ENCODE measurements around the gene ANKRD63. TPM values are rescaled to one million over a fixed set of nuclear protein-coding genes. Genes with fewer than 3 reads are reported as not detected.

ANKRD63 gene
- polyA plus RNA-seq, 1 experiment: not detected

DNA sequence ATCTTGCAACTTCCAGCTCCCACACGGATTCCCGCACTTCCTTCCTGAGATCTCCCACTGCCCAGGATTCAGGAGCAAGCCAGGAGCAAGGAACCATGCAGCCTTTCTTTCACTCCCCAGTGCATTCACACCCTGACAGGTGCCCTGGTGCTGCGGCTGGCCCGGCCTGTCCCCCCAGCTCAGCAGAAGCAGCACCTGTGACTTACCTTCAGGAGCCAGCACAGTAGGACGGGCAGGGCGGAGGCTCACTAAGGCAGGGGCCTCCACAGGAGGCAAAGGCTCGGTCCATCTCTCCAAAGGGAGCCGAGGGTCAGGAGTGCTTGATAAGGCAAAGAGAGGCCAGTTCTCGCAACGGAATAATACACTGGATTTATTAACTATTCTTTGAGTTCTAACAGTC lies 4.8 kb downstream of the ANKRD63 start:
- TF ChIP-seq, protein P1, sequence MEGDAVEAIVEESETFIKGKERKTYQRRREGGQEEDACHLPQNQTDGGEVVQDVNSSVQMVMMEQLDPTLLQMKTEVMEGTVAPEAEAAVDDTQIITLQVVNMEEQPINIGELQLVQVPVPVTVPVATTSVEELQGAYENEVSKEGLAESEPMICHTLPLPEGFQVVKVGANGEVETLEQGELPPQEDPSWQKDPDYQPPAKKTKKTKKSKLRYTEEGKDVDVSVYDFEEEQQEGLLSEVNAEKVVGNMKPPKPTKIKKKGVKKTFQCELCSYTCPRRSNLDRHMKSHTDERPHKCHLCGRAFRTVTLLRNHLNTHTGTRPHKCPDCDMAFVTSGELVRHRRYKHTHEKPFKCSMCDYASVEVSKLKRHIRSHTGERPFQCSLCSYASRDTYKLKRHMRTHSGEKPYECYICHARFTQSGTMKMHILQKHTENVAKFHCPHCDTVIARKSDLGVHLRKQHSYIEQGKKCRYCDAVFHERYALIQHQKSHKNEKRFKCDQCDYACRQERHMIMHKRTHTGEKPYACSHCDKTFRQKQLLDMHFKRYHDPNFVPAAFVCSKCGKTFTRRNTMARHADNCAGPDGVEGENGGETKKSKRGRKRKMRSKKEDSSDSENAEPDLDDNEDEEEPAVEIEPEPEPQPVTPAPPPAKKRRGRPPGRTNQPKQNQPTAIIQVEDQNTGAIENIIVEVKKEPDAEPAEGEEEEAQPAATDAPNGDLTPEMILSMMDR (IDR thresholded peaks at IDR 0.05; ENCODE audit: insufficient read depth, low read depth, low read length): no peak
- ChIA-PET CTCF (interaction anchor here (1.0 to 14.9 kb wide), 16 partner anchors 10 to 232 kb away, joined by 3 to 494 read pairs (median 15); partner anchors contain the start of genes CCDC9B, INAFM2, PAK6 and PLCB2), POLR2A (no interaction called here)
- no peak for DNase-seq (ENCODE audit: low read depth)
- Histone ChIP-seq H3K27me3 (ENCODE audit: control insufficient read depth, insufficient read depth, low read length) (peaks cover 11% of the 10 kb centered on the region), H3K36me3 (ENCODE audit: control insufficient read depth, insufficient read depth, low read length) (no peaks in the 10 kb centered on the region), H3K4me3 (ENCODE audit: low read depth, low read length) (no peak overlapping the region)

DNA sequence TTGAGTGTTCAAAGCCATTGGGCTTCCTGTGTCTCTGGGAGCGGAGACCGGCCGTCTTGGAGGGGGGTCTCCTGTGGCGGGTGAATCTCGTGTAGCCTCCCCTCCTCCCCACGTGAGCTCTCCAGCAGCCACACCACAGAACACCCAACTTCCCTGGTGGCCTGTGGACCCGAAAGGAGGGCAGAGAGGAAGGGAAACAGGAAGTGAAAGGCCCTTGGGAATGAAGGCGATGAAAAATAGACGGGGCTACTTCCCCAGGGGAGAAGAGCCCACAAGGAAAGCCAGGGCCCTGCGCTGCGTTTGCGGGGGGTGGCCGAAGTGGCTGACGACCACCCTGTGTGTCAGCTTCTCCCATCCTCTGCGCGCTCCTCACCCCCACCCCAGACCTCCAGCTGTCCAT lies 5.4 kb downstream of the ANKRD63 start:
- DNase-seq (ENCODE audit: low read depth): no peak
- TF ChIP-seq, protein P1 (IDR thresholded peaks at IDR 0.05; ENCODE audit: insufficient read depth, low read depth, low read length): no peak
- POLR2A ChIA-PET: no interaction called here
- no peaks in the 10 kb centered on the region for H3K36me3 ChIP-seq (ENCODE audit: control insufficient read depth, insufficient read depth, low read length)
- no peak overlapping the region for H3K4me3 ChIP-seq (ENCODE audit: low read depth, low read length)
- CTCF ChIA-PET: interaction anchor here (1.0 to 14.9 kb wide), 14 partner anchors 9 to 234 kb away, joined by 3 to 494 read pairs (median 22); partner anchors contain the start of genes CCDC9B, INAFM2 and PLCB2
- H3K27me3 ChIP-seq (ENCODE audit: control insufficient read depth, insufficient read depth, low read length): peaks cover 9% of the 10 kb centered on the region

DNA sequence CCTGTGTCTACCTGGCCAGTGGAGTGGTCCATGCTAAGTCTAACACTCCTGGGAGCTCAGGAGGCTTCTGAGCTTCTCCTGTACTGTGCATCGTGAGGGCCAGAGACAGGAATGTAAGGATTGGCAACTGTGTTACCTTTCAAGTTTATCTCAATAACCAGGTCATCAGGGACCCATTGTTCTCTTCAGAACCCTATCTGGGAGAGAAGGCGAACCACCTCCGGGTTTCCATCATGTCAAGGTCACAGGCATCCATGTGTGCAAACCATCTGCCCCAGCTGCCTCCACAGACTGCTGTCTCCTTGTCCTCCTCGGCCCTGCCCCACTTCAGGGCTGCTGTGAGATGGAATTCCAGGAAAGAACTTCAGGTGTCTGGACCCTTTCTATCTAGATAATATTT lies 5.9 kb downstream of the ANKRD63 start:
- no peak for DNase-seq (ENCODE audit: low read depth)
- CTCF ChIA-PET: interaction anchor here (1.0 to 14.9 kb wide), 12 partner anchors 9 to 233 kb away, joined by 3 to 494 read pairs (median 46); partner anchors contain the start of genes CCDC9B and PLCB2
- peaks cover 9% of the 10 kb centered on the region for H3K27me3 ChIP-seq (ENCODE audit: control insufficient read depth, insufficient read depth, low read length)
- TF ChIP-seq, protein P1 (IDR thresholded peaks at IDR 0.05; ENCODE audit: insufficient read depth, low read depth, low read length): no peak
- no peaks in the 10 kb centered on the region for H3K36me3 ChIP-seq (ENCODE audit: control insufficient read depth, insufficient read depth, low read length)
- no peak overlapping the region for H3K4me3 ChIP-seq (ENCODE audit: low read depth, low read length)
- POLR2A ChIA-PET: no interaction called here

- DNase-seq (ENCODE audit: low read depth): no peak
- CTCF ChIA-PET: interaction anchor here (0.9 to 14.9 kb wide), 12 partner anchors 12 to 238 kb away, joined by 3 to 494 read pairs (median 28); partner anchors contain the start of genes CCDC9B, PAK6 and PLCB2
- no peaks in the 10 kb centered on the region for H3K36me3 ChIP-seq (ENCODE audit: control insufficient read depth, insufficient read depth, low read length)
- H3K4me3 ChIP-seq (ENCODE audit: low read depth, low read length): no peak overlapping the region
- peaks cover 6% of the 10 kb centered on the region for H3K27me3 ChIP-seq (ENCODE audit: control insufficient read depth, insufficient read depth, low read length)
- POLR2A ChIA-PET: no interaction called here
- TF ChIP-seq, protein P1 (IDR thresholded peaks at IDR 0.05; ENCODE audit: insufficient read depth, low read depth, low read length): no peak
These were observed 6.9 kb downstream of the ANKRD63 start for GRCh38 chr15:40275954-40276353.

- Histone ChIP-seq H3K36me3 (ENCODE audit: control insufficient read depth, insufficient read depth, low read length) (no peaks in the 10 kb centered on the region), H3K4me3 (ENCODE audit: low read depth, low read length) (no peak overlapping the region), H3K27me3 (ENCODE audit: control insufficient read depth, insufficient read depth, low read length) (peaks cover 3% of the 10 kb centered on the region)
- CTCF ChIA-PET: interaction anchor here (0.8 to 14.9 kb wide), 17 partner anchors 8 to 238 kb away, joined by 3 to 494 read pairs (median 9); partner anchors contain the start of genes ANKRD63, CCDC9B, PAK6 and PLCB2
- no peak for DNase-seq (ENCODE audit: low read depth)
- POLR2A ChIA-PET: no interaction called here
- TF ChIP-seq, protein P1 (IDR thresholded peaks at IDR 0.05; ENCODE audit: insufficient read depth, low read depth, low read length): no peak
These were observed 7.3 kb downstream of the ANKRD63 start for GRCh38 chr15:40275523-40275922.
